Endothelial cell of umbilical vein (primary cell): ENCODE data around the gene OR10C1.

Source experiments
- CTCF ChIP-seq, 2 donors: IDR thresholded peaks; 1 replicate in 1 of 2; 2 replicates in 1 of 2; pipeline ENCODE4 v1.5.1; 2011; ENCODE audit warnings: low read length in 2 of 2, mild to moderate bottlenecking in 2 of 2, moderate library complexity in 2 of 2, control low read depth in 1 of 2, inconsistent platforms in 1 of 2, low read depth in 1 of 2; ENCODE audit not compliant: insufficient read depth in 1 of 2; ENCODE audit errors: extremely low read depth in 1 of 2
- POLR2A ChIP-seq: IDR thresholded peaks from 2 replicates; pipeline ENCODE4 v1.6.1; 2012; ENCODE audit warnings: low read depth, mild to moderate bottlenecking, control low read depth, low read length

- TF ChIP-seq CTCF (IDR thresholded peaks at IDR 0.05; ENCODE audit: extremely low read depth in 1 of 2, insufficient read depth in 1 of 2, low read depth in 1 of 2, low read length in 2 of 2) (no peak), POLR2A (no peak)
These were observed 8.6 kb downstream of the OR10C1 start for GRCh38 chr6:29447670-29448069.
